Activated CD4-positive, alpha-beta T cell treated with anti-CD3 and anti-CD28 coated beads for 1 hour (primary cell): Measurements from ENCODE around the gene ZNF850.

Experiments used
- DNase-seq: peaks from one replicate; pipeline ENCODE4 v3.0.0-alpha.2; 2020

The ZNF850 gene

GRCh38 chr19:36687214-36688056 is 85.2 kb downstream of the ZNF850 start, which contains the start of gene ZNF567:
Gene ZNF567 (plus strand): TSS chr19:36687612. CDS start chr19:36694868, 7,256 bp downstream.
- DNase-seq = peak; percentile 97

- no peak for DNase-seq
These were observed 86.0 kb downstream of the ZNF850 start for GRCh38 chr19:36686365-36687213.

- DNase-seq = no peak
These were observed 86.8 kb downstream of the ZNF850 start for GRCh38 chr19:36685835-36686234.

GRCh38 chr19:36679455-36679854 is 93.2 kb downstream of the ZNF850 start:
- DNase-seq = no peak

- DNase-seq = no peak
These were observed 98.4 kb downstream of the ZNF850 start for GRCh38 chr19:36674201-36674600.

- no peak for DNase-seq
These were observed 100.2 kb downstream of the ZNF850 start for GRCh38 chr19:36672368-36672767.

- DNase-seq = no peak
These were observed 104.0 kb downstream of the ZNF850 start for GRCh38 chr19:36668646-36669045.

- no peak for DNase-seq
These were observed 106.8 kb downstream of the ZNF850 start for GRCh38 chr19:36665832-36666231.
